HG03135 (cell line): ENCODE data around the gene ARHGEF12.

Source experiments
- ATAC-seq: cut with Tn5 transposase; IDR thresholded peaks from one replicate; pipeline ENCODE4 v1.9.1; 2021; ENCODE audit warnings: mild to moderate bottlenecking, moderate library complexity; ENCODE audit not compliant: unreplicated experiment

ARHGEF12 gene

GRCh38 chr11:120516461-120517389 lies 180.5 kb downstream of the ARHGEF12 start:
- ATAC-seq: no peak

DNA sequence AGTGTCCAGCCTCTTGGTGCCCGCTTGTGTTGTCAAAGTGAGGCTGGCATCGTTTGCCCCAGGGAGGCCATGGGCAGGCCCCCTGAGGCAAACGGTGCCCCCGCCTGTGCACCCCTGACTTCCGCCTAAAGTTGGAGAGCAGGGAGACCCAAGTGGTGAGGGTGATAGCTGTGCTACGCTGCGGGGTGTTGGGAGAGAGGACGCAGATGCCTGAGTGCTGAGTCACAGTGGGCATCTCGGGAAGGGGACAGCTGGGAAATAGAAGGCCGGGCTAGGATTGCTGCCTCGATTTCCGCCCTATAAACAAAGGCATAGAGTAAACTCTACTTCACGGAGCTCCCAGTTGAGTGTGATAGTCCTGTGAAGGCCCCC lies 181.2 kb downstream of the ARHGEF12 start:
- ATAC-seq: no peak

- ATAC-seq: no peak
These were observed 181.6 kb downstream of the ARHGEF12 start for GRCh38 chr11:120517801-120518291.

DNA sequence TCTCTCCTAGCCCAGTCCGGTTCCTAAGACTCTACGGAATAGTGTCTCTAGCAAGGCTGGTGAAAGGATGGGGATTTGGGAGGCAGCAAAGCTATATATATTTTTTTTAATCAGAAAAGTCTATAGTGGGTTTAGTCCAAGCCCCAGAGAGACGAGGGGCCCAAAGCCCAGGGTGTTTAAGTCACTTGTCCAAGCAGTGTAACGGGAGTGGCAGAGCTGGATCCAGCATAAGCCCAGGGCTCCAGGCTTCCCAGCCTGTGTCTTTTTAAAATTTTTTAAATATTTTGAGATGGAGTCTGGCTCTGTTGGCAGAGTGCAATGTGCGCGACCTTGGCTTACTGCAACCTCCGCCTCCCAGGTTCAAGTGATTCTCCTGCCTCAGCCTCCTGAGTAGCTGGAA lies 182.1 kb downstream of the ARHGEF12 start:
- ATAC-seq: no peak

DNA sequence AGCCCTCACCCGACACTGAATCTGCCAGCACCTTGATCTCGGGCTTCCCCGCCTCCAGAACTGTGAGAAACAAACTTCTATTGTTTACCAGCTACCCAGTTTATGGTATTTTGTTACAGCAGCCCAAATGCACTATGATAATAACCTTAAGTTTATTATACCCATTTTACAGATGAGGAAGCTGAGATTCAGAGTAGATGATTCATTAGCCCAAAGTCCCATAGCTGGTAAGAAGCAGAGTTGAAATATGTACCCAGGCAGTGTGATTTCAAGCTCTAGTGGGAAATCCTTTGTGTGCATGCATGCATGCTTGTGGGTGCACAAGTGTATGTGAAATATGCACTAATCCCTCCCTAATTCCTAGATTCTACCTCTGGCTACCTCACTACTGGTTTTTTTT lies 183.3 kb downstream of the ARHGEF12 start:
- ATAC-seq: no peak

DNA sequence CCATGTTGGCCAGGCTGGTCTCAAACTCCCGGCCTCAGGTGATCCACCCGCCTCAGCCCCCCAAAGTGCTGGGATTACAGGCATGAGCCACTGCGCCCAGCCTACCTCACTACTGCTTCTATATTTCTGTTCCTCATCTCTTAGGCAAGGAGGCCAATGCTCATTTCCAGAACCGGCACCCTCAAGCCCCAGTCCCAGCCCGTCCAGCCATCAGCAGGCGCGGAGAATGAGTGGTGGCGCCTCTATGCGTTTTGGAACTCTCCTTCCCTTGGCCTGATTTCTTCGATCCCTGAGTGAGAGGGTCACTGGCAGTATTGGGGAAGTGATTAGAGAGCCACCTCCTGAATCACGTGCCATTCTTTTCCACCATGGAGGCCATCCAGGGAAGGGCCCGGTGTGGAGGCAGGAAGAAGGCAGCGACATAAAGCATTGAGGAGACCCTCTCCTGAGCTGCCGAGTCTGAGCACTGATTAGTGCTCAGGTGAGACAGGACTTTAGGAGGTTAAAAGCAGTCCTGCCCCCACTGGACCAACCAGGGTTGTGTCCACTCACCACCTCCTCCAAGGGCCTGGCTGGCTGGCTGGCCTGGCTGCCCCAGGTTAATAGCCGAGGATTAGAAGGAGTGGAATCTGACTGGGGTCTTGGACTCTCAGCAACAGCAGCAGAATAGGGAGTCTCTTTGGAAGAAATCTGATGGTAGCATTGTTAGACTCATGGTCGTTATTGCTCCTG lies 184.0 kb downstream of the ARHGEF12 start:
- no peak for ATAC-seq

- no peak for ATAC-seq
These were observed 185.0 kb downstream of the ARHGEF12 start for GRCh38 chr11:120521176-120521575.

DNA sequence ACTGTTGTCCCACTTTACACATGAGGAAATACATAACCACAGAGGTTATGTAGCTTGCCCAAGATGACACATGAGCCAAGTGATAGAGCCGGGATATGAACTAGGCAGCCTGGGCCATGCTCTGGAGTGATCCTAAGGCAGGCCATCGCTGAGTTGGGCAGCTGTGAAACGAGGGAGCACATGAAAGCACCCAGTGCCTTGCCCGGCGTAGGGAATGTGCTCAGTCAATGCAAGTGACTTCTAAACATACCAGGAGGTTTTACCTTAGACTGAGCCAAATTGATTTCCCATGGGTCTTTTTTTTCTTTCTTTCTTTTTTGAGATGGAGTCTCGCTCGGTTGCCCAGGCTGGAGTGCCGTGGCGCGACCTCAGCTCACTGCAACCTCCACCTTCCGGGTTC lies 185.8 kb downstream of the ARHGEF12 start:
- no peak for ATAC-seq

DNA sequence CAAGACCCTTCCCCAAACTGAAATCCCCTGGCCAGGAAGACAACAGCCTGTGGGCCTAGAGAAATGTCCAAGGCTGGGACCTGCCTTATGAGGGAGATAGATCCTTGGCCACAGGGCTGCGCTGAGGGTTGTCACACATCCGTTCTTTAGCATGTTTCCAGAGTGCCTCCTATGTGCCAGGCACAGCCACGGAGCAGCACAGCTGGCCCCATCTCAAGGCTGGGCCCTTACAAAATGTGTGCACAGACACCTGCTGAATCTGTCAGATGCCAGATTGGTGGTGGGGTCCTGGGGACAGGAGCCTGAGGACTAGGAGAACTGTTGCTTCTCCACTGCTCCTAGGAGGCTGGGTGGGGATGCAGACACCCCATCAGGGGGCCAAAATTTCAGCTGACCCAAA lies 186.5 kb downstream of the ARHGEF12 start:
- no peak for ATAC-seq

GRCh38 chr11:120523196-120523595 lies 187.0 kb downstream of the ARHGEF12 start:
- no peak for ATAC-seq

- no peak for ATAC-seq
These were observed 188.4 kb downstream of the ARHGEF12 start for GRCh38 chr11:120524536-120525085.

GRCh38 chr11:120525261-120526171 lies 189.3 kb downstream of the ARHGEF12 start:
- ATAC-seq: no peak

DNA sequence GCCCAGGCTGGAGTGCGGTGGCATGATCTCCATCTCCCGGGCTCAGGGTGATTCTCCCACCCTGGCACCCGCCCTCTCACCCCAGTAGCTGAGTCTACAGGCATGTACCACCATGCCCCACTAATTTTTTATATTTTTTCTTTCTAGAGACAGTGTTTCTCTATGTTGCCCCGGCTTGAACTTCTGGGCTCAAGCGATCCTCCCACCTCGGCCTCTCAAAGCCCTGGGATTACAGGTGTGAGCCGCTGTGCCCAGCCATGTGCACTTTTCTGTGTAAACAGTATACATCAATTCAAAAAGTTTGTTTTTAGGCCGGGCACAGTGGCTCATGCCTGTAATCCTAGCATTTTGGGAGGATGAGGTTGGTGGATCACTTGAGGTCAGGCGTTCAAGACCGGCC lies 190.0 kb downstream of the ARHGEF12 start:
- ATAC-seq: no peak

GRCh38 chr11:120527111-120527761 lies 191.0 kb downstream of the ARHGEF12 start:
- no peak for ATAC-seq

DNA sequence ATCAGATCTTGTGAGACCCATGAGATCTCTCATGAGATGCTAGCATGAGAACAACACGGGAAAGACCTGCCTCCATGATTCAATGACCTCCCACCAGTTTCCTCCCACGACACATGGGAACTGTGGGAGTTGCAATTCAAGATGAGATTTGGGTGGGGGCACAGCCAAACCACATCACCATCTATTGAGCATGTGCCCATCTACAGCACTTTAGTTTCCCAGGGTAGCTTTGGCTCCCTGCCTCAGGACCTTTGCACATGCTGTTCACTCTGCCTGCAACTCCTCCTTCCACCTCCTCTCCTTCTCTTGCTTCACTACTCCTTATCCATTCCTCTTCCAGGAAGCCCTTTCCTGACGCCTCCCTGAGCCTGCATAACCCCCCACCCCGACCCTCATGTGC lies 192.5 kb downstream of the ARHGEF12 start:
- no peak for ATAC-seq

- no peak for ATAC-seq
These were observed 193.0 kb downstream of the ARHGEF12 start for GRCh38 chr11:120529214-120529613.

DNA sequence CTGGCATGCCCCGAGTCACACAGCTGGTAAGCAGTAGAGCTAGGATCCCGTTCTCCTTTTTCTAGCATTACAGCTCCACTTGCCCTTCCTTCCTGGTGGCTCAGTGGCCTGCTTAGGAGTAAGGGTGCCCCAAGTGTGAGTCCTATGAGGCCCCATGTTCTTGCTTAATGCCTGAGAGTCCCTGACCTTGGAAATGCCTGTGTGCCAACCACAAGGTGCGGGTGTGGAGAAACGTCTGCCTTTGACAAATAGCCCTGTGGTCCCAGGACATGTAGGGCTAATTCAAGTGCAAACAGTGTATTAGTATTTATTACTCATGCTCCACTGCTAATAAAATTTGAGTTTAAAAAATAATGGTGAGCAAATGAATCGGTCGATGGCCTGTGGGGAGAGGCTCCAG lies 193.7 kb downstream of the ARHGEF12 start:
- ATAC-seq: no peak

DNA sequence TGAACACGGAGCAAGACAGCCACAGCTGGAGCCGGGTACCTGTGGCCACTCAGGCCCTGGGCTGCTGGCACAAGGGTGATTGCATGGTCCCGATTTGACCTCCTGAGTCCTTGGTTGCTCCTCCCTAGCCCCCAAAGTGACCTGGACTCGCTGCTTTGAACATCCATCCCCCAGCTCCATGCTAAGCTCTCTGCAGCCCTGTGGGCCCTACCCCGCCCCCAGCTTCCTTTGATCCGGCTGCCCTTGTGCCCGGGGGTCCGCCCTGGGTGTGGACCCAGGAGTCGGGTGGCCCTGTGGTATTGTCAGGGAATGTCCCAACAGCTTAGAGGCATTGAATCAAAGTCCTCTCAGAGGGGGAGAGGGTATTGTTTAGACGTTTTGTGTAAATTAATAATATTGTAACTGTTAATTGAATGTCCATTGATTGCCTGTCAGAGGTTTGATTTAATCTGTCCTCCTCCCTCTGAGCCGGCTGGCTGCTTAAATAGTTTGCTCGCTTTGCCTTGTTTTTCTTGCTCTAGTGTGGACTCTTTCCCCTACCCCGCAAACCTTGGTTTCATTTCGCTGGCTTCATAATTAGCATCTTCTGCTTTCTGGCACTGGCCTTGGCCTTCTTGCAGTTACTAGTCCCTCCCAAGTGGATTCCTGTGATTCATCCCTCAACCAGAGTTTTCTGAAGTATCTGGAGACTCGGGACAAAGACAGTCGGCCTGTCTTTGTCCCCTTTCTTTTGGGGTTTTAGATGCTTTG lies 196.0 kb downstream of the ARHGEF12 start:
- ATAC-seq: no peak

DNA sequence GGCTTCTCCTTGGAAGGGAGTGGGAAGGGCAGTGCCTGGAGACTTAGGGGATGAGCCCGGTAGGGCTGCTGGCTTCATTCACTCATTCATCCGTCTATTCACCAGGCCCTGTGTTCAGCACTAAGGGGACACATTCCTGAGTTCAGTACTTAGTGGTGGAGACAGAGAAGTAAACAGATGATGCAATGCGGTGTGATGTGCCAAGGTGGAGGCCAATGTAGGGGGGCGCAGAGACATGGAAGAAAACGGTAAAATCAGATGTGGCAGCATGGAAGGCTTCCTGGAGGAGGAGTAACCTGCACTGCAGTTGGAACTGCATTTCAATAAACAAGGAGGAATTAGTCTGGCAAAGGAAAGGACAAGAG lies 196.6 kb downstream of the ARHGEF12 start:
- no peak for ATAC-seq
